ENCODE data around the gene ANKFN1.
"Not testable (repeated sequence)": the region's sequence is repeated elsewhere in the genome, so short reads cannot be mapped to it uniquely, and the experiment has no call there.

ANKFN1 gene

DNA sequence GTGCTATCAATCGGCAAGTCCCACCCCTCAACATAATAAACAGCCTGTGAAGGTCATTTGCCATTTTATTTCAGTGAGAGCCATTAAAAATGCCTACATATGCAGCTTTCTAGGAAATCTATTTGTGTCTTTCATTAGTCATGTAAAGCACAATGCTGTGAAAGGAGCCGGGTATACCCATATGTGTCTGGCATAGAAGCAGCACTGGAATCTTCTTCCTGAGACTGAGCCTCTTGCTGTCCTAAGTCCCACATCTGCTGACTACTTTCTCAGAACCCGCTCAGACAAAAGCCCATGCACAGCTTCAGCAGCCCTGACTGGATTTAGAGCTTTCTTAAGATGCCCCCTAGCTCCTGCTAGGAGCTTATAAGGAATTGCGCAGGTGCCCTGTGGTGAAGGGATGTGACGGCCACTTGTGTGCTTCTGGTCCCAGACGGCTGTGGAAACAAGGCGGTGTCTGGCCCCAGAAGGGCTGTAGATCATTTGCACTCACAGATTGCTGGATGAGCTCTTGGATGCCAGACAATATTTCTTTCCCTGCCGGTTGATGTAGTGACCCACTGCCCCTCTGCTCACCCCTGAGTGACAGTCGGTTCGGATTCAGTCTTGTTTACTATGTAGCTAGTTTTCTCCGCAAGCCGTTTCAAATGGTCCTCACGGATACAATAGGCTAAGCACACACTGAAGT is 172.2 kb downstream of the ANKFN1 start:
- no peak for DNase-seq (ENCODE audit: low spot score)

- DNase-seq (ENCODE audit: low spot score) = no peak
Observed at GRCh38 chr17:56326001-56326359, 172.7 kb downstream of the ANKFN1 start.

DNA sequence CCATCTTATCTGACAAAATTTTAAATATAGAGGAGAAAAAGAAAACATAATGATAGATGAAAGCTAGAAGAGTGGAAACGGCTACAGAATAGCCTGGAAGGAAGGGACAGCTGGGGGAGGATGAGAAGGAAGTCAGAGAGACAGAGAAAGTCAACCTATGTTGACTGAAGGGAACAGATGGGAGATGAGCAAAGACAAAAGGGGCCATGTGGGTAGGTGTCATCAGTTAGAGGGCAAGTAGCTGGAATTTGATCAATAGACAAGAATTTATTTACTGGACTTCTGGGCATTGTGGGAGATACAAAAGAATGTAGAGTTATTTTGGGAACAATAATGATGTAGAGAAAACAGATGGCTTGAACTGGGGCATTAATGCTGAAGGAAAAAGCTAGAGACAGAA is 194.4 kb downstream of the ANKFN1 start:
- no peak for DNase-seq (ENCODE audit: low spot score)

DNA sequence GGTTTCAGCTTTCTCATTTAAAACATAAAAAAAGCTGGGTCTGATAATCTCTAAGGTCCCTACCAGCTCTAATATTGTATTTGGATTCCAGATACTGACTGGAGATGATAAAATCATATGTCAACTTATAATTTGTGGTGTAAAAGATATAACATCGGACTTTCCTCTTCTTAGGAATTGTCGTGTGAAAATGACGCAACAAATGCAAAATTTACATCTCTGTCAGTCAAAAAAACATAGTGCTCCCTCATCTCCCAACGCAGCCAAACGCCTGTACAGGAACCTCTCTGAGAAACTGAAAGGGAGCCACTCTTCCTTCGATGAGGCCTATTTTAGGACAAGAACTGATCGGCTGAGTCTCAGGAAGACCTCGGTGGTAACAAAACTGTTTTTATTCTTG is 197.3 kb downstream of the ANKFN1 start:
- DNase-seq (ENCODE audit: low spot score) = no peak

DNA sequence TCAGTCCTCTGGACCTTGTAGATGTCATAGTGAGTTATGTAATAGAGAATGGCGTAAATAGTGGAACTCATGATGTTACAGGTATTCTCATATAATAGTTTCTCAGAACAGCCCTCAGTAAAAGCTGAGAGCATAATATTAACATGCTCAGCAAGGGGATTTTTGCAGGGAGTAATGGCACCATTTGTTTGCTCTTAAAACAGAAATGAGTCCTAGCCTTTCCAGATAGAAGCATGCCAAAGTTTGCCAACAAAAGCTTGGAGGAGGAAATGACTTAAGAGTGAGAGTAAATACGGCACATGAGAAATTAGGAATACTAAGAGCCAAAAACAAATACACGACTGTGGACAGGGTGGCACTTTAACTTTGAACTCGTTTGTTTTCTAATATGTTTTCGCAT is 198.4 kb downstream of the ANKFN1 start:
- no peak for DNase-seq (ENCODE audit: low spot score)

DNA sequence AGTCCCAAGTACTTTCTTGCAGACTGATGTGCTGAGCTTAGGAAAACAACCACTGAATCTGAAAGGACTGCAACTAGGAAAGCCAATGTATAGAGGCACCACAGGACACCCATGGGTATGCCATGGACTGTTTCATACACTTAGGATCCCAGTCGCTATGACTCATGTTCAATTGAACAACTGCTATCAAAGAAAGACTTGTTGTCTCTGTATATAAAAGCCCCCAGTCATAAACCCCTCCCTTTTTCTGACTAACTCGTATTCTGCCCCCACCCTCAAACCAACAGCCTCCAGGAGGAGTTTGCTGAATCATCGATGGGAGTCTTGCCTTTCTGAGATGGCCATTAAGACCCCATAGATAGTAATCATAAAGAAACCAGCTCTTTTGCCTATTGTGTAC is 205.4 kb downstream of the ANKFN1 start:
- no peak for DNase-seq (ENCODE audit: low spot score)

- no peak for DNase-seq (ENCODE audit: low spot score)
Observed at GRCh38 chr17:56359518-56359917, 206.2 kb downstream of the ANKFN1 start.

GRCh38 chr17:56367366-56367765 is 214.1 kb downstream of the ANKFN1 start:
- DNase-seq (ENCODE audit: low spot score) = no peak

GRCh38 chr17:56373981-56374833 is 220.9 kb downstream of the ANKFN1 start:
- DNase-seq (ENCODE audit: low spot score) = no peak

- no peak for DNase-seq (ENCODE audit: low spot score)
Observed at GRCh38 chr17:56389356-56389755, 236.1 kb downstream of the ANKFN1 start.

GRCh38 chr17:56392321-56392720 is 239.0 kb downstream of the ANKFN1 start:
- DNase-seq (ENCODE audit: low spot score) = no peak

DNA sequence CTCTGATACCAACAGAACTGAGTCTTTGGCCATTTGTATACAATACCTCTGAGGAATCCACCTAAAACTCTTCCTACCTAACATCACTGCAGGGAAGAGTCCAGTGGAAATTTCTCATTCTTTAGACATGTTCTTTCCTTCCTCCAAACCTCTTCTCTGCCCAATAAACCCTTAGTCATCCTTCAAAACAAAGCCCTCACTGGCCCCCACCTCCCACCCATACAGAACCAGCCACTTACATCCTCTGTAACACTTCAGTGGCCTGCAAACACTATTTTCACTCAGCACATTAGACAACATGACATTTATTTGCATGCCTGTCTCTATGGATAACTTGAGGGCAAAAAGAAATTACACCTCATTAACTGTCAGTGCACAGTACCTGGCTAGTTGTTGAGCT is 239.9 kb downstream of the ANKFN1 start:
- no peak for DNase-seq (ENCODE audit: low spot score)

DNA sequence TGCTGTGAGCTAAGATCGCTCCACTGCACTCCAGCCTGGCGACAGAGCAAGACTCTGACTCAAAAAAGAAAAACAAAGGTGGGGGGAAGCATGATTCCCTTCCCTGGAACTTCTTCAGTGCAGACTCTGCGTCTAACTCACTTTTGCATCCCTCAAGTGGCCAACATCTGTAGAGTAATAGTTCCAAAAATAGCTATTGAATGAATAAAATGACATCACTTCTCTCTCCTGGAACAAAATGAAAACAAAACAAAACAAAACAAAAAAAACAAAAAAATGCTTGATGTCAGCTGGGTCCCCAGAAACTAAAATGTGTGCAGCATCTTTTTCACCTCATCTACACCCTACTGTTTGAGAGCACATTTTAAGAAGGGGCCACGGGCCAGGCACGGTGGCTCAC is 242.5 kb downstream of the ANKFN1 start:
- no peak for DNase-seq (ENCODE audit: low spot score)

DNA sequence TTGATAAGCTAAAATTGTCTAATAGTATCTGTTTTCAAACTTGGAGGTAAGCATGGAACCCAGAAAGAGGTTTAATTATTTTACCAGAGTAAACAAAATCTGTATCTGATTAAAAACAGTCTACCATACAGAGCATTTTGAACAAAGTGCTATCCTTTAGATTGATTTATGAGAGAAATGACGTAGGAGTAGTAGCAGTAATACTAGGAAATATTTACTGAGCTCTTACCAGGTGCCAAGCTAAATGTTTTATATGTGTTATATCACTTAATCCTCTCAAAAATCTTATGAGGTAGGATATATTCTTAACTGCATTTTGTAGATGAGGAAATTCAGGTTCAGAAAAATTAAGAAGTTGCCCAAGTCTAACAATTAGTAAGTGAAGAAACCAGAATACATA is 253.8 kb downstream of the ANKFN1 start:
- no peak for DNase-seq (ENCODE audit: low spot score)

DNA sequence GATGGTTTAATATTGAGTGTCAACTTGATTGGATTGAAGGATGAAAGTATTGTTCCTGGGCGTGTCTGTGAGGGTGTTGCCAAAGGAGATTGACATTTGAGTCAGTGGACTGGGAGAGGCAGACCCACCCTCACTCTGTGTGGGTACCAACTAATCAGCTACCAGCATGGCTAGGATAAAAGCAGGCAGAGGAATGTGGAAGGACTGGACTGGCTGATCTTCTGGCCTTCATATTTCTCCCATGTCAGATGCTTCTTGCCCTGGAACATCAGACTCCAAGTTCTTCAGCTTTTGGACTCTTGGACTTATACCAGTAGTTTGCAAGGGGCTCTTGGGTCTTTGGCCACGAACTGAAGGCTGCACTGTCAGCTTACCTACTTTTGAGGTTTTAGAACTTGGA is 259.1 kb downstream of the ANKFN1 start:
- DNase-seq (ENCODE audit: low spot score) = not testable (repeated sequence)

- no peak for DNase-seq (ENCODE audit: low spot score)
Observed at GRCh38 chr17:56416682-56417351, 263.5 kb downstream of the ANKFN1 start.

GRCh38 chr17:56424005-56424404 is 270.7 kb downstream of the ANKFN1 start:
- no peak for DNase-seq (ENCODE audit: low spot score)

- no peak for DNase-seq (ENCODE audit: low spot score)
Observed at GRCh38 chr17:56424543-56425044, 271.3 kb downstream of the ANKFN1 start.

DNA sequence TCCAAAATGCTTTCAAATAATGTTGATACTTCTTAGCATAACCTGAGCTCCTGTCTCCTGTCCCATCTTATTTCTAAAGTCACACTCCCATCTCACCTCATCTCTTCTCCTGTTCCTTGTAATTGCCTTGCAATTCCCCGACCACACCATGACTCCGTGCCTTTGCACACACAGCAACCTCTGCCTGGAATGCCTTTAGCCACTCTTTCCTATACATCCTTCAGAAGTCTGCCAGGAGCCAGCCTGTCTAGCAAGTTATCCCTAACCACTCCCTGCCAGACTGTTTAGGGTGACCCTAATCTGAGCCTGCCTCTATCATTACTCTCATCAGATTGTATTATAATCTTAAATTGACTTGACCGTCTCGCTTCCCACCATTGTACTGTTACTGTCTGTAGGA is 272.2 kb downstream of the ANKFN1 start:
- DNase-seq (ENCODE audit: low spot score) = no peak

- no peak for DNase-seq (ENCODE audit: low spot score)
Observed at GRCh38 chr17:56426901-56427300, 273.6 kb downstream of the ANKFN1 start.

- DNase-seq (ENCODE audit: low spot score) = no peak
Observed at GRCh38 chr17:56431736-56432135, 278.5 kb downstream of the ANKFN1 start.

- no peak for DNase-seq (ENCODE audit: low spot score)
Observed at GRCh38 chr17:56432443-56432842, 279.2 kb downstream of the ANKFN1 start.

DNA sequence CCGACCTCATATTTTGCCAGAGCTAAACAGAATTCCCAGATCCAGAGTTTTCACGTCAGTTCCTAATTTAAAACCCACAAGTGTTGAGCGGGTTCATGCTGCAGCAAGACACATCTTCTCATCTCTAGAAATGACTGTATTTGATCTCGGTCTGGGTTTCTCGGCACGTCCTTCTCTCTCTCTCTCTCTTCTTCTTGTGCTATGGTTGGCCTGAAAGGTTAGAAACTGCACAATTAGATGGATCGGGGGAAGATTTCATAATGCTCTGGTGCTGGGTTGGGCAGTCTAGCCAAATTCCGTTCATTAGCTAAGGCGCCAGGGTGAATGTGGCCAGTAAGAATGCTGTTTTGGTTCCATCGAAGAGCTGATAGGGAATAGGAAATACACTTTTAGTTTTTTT is 281.3 kb downstream of the ANKFN1 start:
- DNase-seq (ENCODE audit: low spot score) = no peak
